BJ (cell line): ENCODE data around the gene KCND1. TPM values are rescaled to one million over a fixed set of nuclear protein-coding genes. Genes with fewer than 3 reads are reported as not detected.
"Not testable (repeated sequence)": the region's sequence is repeated elsewhere in the genome, so short reads cannot be mapped to it uniquely, and the experiment has no call there.

Experiments
- CTCF ChIA-PET: fragments of 350-600 bp; formaldehyde crosslinking; extraction: SDS; loops from one replicate; lab custom pipeline; 2021; ENCODE audit warnings: antibody characterized with exemption, inconsistent platforms; lab: Yijun Ruan, JAX
- POLR2A ChIA-PET: fragments of 300-600 bp; sonication (Branson Sonifier 250); formaldehyde crosslinking; extraction: SDS; loops from one replicate; lab custom pipeline; 2021; ENCODE audit warnings: antibody characterized with exemption; lab: Charles Lee
- DNase-seq: peaks from one replicate; pipeline ENCODE4 v3.0.0-alpha.2; 2011; ENCODE audit warnings: low read depth
- H3K27me3 ChIP-seq: 2 replicates; pipeline ENCODE4 v1.6.0; 2011; ENCODE audit warnings: low read length; ENCODE audit not compliant: control insufficient read depth, insufficient read depth
- H3K36me3 ChIP-seq: 2 replicates; pipeline ENCODE4 v1.5.1; 2011; ENCODE audit warnings: low read length; ENCODE audit not compliant: control insufficient read depth, insufficient read depth
- H3K4me3 ChIP-seq: 2 replicates; pipeline ENCODE4 v1.5.1; 2011; ENCODE audit warnings: low read depth, mild to moderate bottlenecking, control low read depth, low read length
- polyA plus RNA-seq: library from polyadenylated mRNA; depleted of rRNA; stranded (reverse); fragments of >200 nt; gene quantifications from 2 replicates; pipeline ENCODE4 v1.2.3, GENCODE V29; 2011
- TF ChIP-seq, protein P1 (sequence below): IDR thresholded peaks from 2 replicates; pipeline ENCODE4 v1.5.1; 2011; ENCODE audit warnings: low read depth, mild to moderate bottlenecking, control low read depth, inconsistent platforms, low read length, moderate library complexity; ENCODE audit not compliant: insufficient read depth

The KCND1 gene
- polyA plus RNA-seq, 1 experiment = 0.83 TPM

DNA sequence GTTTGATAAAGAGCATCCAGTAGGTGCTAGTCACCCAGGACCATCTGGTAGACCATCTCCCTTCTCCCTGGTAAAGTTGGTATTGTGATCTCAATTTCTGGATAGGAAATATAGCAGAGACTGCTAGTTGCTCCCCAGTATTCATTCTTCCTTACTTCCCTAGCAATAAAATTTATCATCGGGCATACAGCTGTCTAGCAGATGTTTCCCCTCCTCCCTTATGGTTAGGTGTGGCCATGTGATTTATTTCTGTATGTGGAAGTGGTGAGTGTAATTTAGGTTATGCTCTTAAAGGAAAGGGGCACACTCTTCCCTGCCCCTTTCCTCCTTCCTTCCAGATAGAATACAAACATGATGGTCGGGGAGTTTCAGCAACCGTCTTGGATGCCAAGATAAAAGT is 12.3 kb upstream of the KCND1 start:
- POLR2A ChIA-PET = no interaction called here
- Histone ChIP-seq H3K27me3 (no peaks in the 10 kb centered on the region), H3K4me3 (no peak overlapping the region), H3K36me3 (peaks cover 13% of the 10 kb centered on the region)
- TF ChIP-seq, protein P1, sequence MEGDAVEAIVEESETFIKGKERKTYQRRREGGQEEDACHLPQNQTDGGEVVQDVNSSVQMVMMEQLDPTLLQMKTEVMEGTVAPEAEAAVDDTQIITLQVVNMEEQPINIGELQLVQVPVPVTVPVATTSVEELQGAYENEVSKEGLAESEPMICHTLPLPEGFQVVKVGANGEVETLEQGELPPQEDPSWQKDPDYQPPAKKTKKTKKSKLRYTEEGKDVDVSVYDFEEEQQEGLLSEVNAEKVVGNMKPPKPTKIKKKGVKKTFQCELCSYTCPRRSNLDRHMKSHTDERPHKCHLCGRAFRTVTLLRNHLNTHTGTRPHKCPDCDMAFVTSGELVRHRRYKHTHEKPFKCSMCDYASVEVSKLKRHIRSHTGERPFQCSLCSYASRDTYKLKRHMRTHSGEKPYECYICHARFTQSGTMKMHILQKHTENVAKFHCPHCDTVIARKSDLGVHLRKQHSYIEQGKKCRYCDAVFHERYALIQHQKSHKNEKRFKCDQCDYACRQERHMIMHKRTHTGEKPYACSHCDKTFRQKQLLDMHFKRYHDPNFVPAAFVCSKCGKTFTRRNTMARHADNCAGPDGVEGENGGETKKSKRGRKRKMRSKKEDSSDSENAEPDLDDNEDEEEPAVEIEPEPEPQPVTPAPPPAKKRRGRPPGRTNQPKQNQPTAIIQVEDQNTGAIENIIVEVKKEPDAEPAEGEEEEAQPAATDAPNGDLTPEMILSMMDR = no peak
- DNase-seq = no peak
- CTCF ChIA-PET = no interaction called here

DNA sequence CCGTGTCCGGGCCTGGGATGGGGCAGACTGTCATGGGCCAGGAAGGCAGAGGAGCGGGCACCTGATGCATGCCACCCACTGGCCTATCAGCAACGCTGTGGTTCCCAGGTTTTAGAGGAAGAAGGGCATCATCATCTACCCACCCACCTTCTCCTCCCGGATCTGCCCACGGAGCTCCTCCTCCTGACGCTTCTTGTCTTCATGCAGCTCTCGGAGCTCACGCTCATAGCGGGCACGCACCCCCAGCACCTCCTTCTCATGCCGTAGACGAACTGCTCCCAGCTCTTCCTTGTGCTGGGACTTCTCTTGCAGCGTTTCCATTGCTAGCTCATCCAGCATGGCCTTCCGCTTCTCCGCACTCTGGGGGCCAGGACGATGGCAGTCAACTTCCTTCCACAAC is 11.4 kb upstream of the KCND1 start:
- ChIA-PET POLR2A (no interaction called here), CTCF (no interaction called here)
- H3K4me3 ChIP-seq = no peak overlapping the region
- H3K27me3 ChIP-seq = no peaks in the 10 kb centered on the region
- peaks cover 12% of the 10 kb centered on the region for H3K36me3 ChIP-seq
- TF ChIP-seq, protein P1 = no peak
- DNase-seq = no peak

DNA sequence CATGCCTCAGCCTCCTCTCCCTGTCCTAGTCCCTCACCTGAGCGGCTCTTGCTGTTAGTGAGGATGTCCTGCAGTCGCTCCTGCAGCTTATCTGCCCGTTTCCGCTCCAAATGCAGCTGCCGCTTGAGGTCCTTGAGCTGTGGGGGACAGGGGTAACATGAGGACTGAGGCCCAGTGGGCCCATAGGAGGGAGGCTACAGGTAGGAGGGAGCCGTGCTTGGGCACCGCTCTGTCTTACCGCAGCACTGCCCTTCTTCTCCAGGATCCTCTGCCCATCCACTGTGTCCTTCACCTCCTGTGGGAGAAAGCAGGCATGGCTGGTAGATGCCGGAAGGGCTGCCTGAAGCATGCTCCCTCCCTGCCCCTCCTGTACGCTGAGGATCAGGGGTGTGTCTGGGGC is 9.5 kb upstream of the KCND1 start:
- CTCF ChIA-PET = no interaction called here
- POLR2A ChIA-PET = no interaction called here
- no peaks in the 10 kb centered on the region for H3K27me3 ChIP-seq
- peaks cover 14% of the 10 kb centered on the region for H3K36me3 ChIP-seq
- TF ChIP-seq, protein P1 = no peak
- DNase-seq = no peak
- no peak overlapping the region for H3K4me3 ChIP-seq

DNA sequence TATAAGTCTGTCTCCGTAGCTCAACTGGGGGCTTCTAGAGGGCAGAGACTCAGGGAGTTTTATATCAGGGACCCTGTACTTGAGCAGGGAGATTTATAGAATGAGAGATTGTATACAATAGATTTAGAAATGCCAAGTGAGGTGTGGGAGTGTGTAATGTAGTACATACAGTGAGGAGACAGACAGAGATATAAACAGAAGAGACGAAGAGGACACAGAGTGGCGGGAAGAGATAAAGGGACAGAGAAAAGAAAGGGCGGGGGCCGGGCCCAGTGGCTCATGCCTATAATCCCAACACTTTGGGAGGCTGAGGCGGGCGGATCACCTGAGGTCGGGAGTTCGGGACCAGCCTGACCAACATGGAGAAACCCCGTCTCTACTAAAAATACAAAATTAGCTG is 8.7 kb upstream of the KCND1 start:
- DNase-seq, POLR2A ChIA-PET, H3K27me3 ChIP-seq, CTCF ChIA-PET, H3K4me3 ChIP-seq: not testable (repeated sequence)
- H3K36me3 ChIP-seq = peaks cover 20% of the 10 kb centered on the region

DNA sequence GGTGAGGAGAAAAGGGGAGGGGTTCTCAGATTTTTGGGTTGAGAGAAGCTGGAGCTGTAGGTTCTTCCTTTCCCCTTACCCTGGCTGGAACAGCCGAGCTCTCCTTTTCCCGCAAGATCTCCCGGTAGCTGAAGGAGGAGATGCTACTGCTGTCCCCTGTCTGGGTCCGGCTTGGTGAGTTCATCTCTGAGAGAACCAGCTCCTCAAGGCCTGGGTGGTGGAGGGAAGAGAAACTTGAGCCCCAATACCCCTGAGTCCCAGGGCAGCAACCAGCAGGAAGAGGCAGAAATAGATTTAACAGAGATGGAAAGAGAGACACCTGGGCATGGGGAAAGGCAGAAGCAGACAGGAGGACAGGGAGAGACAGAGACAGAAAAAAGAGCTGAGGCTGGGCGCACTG is 6.6 kb upstream of the KCND1 start:
- Histone ChIP-seq H3K27me3 (no peaks in the 10 kb centered on the region), H3K4me3 (no peak overlapping the region), H3K36me3 (peaks cover 23% of the 10 kb centered on the region)
- ChIA-PET CTCF (no interaction called here), POLR2A (no interaction called here)
- no peak for DNase-seq
- TF ChIP-seq, protein P1 = no peak

DNA sequence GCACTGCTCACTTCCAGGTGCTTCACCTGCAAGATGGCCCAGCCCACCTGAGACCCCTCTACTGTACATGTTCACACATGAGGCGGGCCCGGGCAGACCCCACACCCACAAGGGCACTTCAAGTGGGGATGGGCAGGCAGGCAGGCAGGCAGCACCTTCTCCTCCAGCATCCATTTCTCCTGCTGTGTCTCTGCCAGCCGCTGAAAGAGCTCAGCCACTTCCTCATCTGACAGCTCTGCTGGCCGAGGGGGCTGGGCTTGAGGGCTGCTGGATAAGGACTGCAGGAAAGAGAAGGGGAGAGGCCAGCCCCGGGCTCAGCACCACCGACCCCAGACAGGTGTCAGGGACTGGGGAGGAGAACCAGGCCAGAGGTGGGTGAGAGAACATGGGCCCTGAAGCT is 4.4 kb upstream of the KCND1 start:
- H3K36me3 ChIP-seq = peaks cover 12% of the 10 kb centered on the region
- no peak for DNase-seq
- POLR2A ChIA-PET = no interaction called here
- no peaks in the 10 kb centered on the region for H3K27me3 ChIP-seq
- no peak overlapping the region for H3K4me3 ChIP-seq
- TF ChIP-seq, protein P1 = no peak
- CTCF ChIA-PET = no interaction called here
